ENCODE measurements around the gene DNM2. TPM values are rescaled to one million over a fixed set of nuclear protein-coding genes. Genes with fewer than 3 reads are reported as not detected.

Gene DNM2
- total RNA-seq, 1 donor from 2014 or later, result 410 TPM

Other genes with a start within 250 kb of the DNM2 start
- gene KEAP1, start 214.7 kb upstream of the DNM2 start, total RNA-seq, result 91.4 and 97.7 TPM in 2 replicates
- gene S1PR5, start 200.6 kb upstream of the DNM2 start, total RNA-seq, result not detected in 2 replicates
- 46.4 and 47.2 TPM in 2 replicates for gene ATG4D, start 174.2 kb upstream of the DNM2 start, total RNA-seq
- gene KRI1, start 152.1 kb upstream of the DNM2 start, total RNA-seq, result 64.8 and 65.0 TPM in 2 replicates
- 60.5 and 60.8 TPM in 2 replicates for gene CDKN2D, start 149.1 kb upstream of the DNM2 start, total RNA-seq
- gene AP1M2, start 130.8 kb upstream of the DNM2 start, total RNA-seq, result not detected in 2 replicates
- gene SLC44A2, start 92.5 kb upstream of the DNM2 start, total RNA-seq, result 151 and 162 TPM in 2 replicates
- gene ILF3, start 63.7 kb upstream of the DNM2 start, total RNA-seq, result 387 and 396 TPM in 2 replicates
- 52.4 and 58.2 TPM in 2 replicates for gene QTRT1, start 16.6 kb upstream of the DNM2 start, total RNA-seq
- gene TMED1, start 118.1 kb downstream of the DNM2 start, total RNA-seq, result 12.1 and 14.2 TPM in 2 replicates
- 4.6 and 5.7 TPM in 2 replicates for gene C19orf38, start 130.3 kb downstream of the DNM2 start, total RNA-seq
- gene CARM1, start 153.5 kb downstream of the DNM2 start, total RNA-seq, result 44.2 and 44.6 TPM in 2 replicates
- 27.0 and 32.0 TPM in 2 replicates for gene YIPF2, start 210.6 kb downstream of the DNM2 start, total RNA-seq
- gene TIMM29, start 210.7 kb downstream of the DNM2 start, total RNA-seq, result 19.9 and 23.0 TPM in 2 replicates
- 118 and 120 TPM in 2 replicates for gene SMARCA4, start 243.0 kb downstream of the DNM2 start, total RNA-seq